ENCODE results near the gene MOSPD3.

The MOSPD3 gene

DNA sequence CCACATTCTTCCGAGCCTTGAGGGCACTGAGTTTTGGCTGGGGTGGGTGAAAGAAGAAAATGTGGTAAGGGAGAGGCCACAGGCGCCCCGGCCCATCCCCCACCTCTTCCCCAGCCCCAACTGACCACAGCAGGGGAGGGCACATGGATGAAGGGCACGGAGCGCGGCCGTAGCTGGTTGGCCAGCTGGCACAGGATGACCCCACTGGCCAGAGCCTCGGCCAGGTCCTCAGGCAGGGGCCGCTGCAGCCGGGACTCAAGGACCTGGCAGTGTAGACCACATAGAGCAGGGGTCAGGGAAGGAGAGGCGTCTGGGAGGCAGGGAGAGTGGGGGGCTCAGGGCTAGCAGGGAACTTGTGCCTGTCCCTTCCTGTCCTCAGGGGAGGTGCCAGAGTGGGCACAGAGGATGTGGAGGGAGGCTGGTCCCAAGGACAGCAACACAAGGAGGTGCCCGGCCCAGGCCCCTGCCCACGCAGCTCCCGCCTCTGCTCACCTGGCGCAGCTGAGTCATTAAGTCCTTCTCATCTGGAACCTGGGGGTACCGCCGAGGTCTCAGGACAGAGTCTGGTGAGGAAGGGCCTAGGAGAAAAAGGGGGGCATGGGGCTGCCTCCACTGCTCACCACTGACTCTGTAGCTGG lies 36.5 kb upstream of the MOSPD3 start:
- no peak for DNase-seq

DNA sequence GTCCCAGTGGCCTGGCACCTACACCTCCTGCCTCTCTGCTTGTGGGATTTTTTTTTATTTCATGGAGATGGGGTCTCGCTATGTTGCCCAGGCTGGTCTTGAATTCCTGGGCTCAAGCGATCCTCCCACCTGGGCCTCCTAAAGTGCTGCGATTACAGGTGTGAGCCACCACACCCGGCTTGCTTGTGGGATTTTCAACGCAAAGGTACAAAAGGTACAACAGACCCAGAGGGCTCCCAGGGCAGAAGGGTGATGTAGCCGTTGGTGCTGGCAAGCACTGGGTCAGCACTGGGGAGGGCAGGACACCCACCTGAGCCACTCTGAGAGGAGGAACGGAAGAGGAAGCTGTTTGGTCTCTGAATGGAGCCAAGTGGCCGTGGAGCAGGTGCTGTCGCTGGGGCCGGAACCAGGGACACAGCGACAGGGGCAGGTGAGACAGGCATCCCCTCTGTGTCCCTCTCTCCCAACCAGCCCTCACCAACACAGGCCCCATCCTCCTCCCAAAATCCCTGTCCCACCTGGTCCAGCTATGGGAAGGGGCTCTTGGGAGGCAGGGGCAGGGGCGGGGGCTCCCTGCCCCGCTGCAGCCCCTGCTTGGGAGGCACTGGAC lies 35.9 kb upstream of the MOSPD3 start:
- DNase-seq = no peak

DNA sequence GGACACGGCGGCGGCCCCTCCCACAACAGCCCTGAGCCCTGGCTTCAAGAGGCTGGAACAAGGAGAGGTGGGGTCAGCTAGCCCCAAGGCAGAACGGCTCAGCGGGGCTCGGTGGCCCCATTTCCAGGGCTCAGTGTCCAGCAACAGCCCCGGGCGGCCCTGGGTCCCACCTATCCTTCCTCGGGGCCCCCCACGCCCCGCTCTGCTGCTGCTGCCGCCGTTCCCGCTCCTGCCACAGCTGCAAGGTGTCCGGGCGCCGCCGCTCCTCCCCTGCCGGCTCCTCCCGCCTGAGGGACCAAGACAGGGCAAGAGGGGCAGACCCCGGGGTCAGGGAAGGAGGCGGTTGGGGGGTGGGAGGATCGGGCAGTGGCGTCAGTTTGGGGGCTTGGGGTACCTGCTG lies 35.2 kb upstream of the MOSPD3 start:
- DNase-seq = no peak

DNA sequence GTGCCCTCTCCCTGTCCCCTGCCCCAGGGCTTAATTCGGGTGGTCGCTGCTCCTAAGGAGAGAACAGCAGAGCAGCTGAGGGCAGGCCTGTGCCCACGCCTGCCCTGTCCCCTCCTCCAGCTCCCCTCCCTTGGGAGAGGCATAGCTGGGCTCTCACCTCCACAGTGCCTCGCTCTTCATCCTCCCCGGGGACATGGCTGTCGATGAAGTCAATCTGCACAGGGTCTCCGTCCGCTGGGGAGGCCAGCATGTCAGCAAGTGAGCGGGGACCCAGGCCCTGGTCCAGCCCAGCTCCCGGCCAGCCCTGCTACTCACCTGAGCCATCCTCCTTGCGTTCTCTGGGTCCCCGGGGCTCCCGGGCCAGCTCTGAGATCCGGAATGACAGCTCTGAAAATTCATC lies 34.8 kb upstream of the MOSPD3 start:
- no peak for DNase-seq

DNA sequence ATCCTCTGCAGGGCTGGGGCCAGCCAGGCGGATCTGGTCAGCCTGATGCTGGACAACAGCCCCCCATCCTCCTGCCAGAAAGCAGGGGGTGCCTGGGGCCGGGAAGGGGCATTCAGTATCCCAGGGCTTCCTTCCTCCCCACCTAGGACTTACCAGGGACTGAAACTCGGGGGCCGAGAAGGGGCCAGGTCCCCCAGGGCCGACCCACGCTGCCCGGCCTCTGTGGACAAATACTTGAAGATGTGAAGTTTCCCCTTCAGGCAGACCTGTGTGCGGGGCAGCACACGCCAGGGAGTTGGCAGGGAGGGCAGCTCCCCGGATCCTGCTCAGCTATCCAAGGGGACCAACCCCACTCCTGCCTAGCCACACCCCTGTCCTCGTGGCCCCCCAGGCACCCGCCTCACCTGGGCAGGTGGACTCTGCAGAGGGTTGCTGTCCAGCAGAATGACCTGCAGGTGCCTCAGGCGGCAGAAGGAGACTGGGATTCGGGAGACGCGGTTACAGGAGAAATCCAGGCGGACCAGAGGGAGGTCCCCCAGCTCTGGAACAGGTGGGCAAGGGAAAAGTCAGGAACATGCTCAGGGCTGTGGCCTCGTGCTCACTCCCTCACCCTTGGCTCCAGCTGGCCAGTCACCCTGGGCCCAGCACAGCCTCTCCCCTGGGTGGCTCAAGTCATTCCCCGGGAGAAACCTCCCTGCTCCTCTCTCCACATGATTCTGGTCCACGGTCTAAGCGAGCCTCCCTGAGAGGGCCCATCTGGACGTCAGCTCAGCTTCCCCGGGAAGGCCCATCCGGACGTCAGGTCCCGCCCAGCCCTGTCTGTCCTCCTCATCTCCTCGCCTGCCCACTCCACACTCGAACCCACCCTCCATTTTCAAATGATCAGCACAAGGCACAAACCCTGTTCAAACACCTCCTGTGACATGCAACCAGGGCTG lies 33.8 kb upstream of the MOSPD3 start:
- no peak for DNase-seq

DNA sequence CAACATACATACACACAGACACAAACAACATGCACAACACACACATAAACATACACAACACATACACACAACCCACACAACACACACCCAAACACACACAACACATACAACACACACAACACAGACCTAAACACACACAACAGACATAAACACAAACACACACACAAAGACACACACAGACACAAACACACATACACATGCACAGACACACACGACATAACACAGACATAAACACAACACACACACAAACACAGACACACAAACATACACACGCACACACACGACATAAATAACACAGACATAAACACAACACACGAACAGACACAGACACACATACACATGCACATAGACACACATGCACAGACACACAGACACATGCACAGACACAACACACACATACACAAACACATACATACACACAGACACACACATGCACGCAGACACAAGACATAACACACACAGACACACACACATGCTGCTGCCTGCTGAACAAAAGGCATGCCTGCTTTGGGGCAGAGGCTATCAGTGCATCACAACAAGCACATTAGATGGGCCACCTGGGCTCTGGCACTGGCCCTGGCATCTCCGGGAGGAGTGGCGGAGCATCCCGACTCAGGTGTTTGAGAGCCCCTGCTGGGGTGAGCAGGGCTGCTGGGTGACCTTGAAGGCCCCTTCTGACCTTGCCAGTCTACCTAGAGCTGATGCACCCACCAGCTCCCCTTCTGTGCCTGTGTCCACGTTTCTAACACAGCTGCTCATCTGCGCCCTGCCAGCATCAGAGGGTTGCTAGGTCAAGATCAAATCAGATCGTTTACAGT lies 31.7 kb upstream of the MOSPD3 start:
- no peak for DNase-seq

DNA sequence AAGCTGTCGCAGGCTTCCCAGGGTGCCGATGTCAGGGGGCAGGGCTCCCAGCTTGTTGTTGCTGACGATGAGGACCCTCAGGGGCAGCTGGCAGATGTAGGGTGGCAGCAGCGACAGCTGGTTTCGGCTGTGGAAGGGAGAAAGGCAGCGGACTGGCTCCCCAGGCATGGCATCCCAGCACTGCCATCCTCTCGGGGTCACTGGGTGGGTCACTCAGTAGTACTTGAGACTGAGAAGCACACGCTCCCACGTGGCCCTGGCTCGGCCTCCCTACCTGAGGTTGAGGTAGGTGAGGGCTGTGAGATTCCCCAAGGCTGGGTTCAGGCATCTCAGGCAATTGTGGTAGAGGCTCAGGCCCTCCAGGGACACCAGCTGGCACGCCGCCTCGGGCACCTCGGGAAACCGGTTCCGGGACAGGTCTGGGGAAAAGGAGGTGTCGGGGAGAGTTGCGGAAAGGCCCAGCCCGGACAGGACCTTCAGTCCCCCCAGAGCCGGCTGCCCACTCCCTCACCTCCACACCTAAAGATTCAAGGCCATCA lies 30.2 kb upstream of the MOSPD3 start:
- DNase-seq = no peak

DNA sequence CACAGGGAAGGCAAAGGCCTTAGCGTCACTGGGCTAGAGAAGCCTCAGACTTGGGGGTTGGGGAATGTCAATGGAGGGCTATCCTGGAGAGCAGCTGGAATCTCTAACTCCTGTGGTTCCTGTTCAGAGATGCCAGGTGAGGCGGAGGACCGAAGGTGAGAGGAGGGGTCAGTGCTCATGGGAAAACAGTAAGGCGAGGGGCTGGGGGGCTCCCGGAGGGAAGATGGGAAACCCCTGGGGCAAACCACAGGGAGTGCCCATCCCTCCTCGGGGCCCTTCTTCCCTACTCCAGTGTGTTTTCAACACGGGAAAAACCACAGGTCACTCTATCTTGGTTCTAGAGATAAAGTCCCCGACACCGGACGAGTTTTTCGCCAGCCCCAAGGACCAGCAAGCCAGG lies 29.7 kb upstream of the MOSPD3 start:
- DNase-seq = no peak

DNA sequence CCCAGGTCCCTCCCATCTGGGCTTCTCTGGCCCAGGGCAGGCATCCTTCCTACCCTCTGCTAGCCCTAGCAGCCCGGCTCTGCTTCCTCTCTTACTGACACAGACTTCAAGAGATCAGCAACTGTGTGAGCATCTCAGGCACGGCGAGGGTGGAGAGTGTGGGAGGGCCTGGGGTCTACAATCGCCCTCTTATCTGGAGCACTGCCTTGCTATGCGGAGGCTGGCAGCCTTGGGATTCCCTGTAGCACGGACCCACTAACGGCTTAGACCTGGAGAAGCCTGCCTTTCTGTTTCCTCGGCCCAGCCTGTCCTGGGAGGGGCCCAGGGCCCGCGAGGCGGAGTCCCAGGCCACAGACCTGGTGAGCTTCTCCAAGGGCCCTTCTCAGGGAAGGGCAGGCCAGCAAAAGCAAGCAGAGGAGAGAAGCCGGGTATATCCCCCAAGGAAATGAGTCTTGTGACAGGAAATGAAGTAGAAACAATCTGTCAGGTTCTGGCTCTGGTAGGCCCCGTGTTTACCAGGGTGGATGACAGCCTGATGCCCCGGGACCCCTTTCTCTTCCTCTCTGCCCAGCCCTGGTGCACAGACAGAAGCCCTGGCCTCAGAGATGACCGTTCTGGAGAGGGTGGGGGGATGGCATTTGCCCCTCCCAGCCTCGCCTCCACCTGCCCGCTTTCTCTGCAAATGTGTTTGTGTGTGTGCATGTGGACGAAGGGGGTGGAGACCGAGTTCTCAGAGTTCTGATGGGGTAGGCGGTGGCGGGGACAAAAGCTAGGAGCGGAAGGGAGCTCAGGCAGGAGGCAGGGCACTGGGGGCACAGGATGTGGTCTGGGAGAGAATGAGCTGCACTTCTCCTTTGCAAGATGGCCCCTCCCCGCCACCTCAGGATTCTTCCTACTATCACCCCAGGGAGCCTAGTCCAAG lies 28.9 kb upstream of the MOSPD3 start:
- DNase-seq = no peak

DNA sequence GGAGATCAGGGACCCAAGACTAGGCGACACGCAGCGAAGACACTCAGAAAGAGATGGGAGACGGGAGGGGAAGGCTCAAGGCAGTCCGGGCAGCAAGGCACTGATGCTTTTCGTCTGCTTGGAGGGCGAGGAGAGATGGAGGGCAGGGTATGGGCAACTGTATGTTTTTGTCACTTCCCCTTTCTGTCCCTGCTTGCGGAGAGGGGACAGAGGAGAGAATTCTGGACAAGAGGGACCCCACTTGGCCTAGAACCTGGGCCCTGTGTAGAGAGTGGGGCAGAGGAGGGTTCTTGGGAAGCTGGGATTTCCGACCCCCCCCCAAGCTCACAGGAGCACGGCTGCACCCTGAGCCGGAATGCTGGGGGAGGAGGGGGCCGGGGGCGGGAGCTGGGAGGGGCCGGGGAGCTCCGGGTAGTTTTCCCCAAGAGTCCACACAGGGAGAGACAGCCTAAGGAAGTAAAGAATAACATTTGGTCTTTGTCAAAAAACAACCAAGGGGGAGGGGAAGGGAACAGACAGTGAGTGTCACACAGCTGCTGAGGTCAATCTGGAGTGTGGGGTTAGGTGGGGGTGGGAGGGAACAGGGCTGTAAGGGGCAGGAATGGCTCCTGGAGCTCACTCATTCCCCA lies 28.2 kb upstream of the MOSPD3 start:
- DNase-seq = no peak

DNA sequence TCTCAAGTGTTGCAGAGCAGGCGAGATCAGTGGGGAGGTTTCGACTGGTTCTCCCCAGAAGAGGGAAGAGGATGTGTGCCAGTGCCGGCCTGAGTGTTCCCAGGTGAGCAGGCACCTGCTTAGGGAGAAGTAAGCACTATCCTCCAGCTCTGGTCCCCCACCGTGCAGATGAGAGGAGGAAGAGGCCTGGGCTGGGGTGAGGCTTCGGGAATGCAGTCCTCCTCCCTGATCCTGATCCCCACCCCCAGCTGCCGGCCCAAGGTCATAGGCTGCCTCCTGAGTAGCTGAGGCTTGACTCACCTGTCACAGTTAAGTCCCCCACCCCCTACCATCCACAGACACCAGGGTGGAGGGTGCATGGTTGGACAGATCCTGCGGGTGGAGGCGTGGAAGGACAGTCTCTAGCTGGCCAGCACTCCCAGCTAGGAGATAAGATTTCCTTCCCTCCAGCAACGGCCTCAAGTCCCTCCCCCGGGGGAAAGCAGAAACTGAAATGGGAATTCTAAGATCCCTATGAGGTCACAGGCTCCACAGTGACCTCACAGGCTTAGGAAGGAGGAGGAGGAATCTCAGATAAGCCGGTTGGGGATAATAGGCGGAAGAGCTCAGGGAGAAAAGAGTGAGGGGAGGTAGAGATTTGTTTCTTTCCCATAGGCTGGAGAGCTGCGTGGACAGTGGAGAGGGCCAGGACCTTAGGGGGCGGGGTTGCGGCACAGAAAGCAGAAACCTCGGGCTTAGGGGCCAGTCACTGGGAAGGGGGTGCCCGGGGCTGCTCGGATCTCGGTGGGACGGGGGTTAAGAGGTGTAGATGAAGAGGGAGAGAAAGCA lies 27.4 kb upstream of the MOSPD3 start:
- DNase-seq = peak; percentile 28

DNA sequence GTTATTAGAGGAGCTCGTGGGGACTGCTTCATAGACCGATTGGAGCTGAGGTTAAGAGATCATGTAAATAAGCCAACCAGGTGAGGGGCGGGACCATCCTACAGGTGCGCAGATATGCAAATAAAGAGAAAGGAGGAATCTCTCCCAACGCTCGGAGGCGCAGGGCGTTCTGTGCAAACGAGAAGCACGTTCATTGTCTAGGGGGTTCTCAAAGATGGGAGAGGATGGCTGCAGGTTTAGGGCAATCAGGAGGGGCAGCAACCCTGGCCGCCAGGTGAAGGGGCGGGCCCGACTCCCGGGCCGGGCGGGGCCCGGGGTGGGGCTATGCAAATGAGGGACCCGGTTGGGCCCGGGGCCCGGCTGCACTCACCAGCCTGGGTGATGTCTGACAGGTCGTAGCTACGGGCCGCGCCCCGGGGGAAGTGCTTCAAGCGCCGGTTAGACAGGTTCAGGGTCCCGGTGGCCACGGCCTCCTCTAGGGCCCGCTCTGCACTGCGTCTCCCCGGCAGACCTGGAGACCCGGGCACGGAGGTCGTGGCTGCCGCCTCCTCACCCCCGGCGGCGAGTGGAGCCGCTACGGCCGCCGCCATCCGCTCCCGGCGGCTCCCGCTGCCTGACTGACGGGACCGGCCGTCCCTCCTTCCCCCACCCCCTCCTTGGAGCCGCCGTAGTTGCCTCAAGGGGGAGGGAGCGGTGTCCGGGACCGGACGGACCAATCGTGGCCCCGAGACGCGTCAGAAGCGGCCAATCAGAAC lies 26.7 kb upstream of the MOSPD3 start, which contains the start of gene LRCH4:
TSS of gene LRCH4 (minus strand) at position 619 of the 755 bp plus-strand sequence. CDS start at position 590, 29 bp downstream.
- peak; percentile 63 for DNase-seq

DNA sequence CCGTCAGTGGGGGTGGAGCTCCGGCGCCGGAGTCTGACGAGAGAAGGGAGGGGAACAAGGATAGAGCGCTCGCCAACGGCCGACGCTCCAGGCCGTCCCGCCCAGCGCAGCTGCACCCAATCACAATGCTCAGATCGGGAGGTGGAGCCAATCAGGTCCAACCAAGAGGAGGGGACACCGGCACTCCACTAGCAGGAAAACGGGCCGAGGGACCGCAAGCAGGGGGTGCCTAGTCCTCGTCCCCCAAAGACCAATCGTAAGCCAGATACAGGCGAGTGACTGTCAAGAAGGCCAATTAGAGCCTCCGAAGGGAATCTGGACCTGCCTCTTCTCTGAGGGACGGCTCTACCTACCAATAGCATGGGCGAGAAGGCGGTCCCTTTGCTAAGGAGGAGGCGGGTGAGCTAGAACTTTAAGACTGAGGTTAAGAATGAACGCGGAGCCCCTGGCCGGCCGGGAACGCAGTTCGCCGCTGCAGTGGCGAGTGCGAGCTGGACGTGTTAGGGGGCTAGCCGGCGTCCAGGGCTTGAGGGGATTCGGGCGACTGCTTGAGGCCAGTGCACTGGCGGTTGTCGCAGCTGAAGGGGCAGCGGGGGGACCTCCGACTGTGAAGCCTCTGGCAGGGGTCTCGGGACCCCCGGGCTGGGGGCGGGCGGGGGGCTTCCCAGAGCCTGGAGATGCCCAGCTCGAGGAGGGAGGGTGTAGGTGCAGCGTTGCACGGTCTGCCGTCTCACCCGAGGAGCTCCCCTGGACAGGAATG lies 25.9 kb upstream of the MOSPD3 start, which contains the start of gene FBXO24:
TSS of gene FBXO24 (plus strand) at position 63 of the 760 bp plus-strand sequence. CDS start at position 361, 298 bp downstream.
- peak; percentile 100 for DNase-seq

DNA sequence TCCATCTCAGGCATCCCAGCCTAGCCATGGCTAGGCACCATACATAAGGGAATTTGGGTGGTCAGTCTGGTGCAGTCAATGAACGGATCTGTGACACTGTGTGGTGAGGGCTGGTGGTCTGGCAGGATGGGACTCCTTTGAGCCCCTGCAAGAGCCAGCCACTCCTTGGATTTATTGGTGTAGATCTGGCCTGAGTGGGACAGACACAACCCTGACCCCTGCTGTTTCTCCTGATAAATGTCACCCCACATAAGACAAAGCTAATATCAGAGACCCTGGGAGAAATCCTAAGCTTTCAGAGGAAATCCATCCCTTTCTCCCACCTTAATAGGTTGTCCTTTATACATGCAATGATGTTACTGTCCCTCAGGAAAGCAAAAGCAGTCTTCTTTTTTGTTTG lies 23.9 kb upstream of the MOSPD3 start:
- DNase-seq = no peak

DNA sequence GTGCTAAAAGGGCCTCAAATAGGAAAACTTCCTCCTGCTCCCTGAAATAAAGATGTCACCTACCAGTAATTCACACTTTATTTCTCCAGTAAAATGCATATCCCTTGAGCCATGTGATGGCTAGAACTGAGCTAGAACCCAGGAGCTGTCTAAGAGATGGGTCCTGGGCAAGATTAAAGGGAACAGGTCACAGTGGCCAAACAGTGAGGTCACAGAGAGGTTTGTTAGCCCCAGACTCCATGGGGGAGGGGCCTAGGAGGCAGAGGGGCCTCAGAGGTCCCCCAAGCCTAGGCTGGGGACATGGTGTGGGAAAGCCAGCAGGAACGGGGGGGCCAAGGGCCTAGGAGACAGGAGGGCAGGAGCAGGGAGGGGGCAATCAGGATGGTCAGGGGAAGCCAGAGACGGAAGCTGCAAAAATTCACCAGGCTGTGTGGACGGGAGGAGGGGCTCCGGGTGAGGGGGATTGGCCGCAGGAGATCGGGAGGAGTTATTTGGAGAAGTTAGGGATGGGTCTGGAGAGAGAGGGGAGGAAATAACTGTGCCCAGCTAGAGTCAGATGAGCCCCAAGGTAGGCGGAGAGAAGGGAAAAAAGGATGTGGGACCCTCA lies 22.9 kb upstream of the MOSPD3 start:
- DNase-seq = no peak

DNA sequence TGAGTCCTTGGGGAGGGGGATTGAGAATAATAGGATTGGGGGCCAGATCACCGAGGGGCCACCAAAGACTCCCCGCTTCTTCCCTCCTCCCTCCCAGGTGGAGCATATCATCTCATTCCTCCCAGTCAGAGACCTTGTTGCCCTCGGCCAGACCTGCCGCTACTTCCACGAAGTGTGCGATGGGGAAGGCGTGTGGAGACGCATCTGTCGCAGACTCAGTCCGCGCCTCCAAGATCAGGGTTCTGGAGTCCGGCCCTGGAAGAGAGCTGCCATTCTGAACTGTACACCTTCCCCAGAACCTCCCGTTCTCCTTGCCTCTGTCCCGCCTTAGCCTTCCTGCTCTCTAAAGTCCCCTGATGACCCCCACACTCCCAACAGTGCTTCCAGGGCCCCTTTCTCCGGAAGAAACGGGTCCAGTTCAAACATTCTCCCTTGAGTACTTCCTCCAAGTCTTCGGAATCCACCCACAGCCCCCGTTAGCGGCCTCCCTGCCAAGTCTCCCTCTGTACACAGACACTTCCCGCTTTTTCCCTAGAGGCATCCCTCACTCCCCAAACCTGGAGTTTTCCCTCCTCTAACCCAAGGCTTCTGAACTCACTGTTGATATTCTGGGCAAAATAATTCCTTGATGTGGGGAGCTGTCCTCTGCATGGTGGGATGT lies 22.1 kb upstream of the MOSPD3 start:
- no peak for DNase-seq

DNA sequence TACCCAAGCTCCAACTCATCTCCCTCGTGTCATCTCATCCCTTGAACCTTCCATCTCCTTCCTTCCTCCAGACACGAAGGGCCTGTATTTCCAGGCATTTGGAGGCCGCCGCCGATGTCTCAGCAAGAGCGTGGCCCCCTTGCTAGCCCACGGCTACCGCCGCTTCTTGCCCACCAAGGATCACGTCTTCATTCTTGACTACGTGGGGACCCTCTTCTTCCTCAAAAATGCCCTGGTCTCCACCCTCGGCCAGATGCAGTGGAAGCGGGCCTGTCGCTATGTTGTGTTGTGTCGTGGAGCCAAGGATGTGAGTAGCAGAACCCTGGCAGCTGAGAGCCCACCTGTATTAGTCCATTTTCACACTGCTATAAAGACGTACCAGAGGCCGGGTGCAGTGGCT lies 20.7 kb upstream of the MOSPD3 start:
- DNase-seq = no peak
